A549 (cell line): ENCODE results near the gene GPR78. TPM values are rescaled to one million over a fixed set of nuclear protein-coding genes. Genes with fewer than 3 reads are reported as not detected.
A peak's percentile ranks its signal among the peaks of the same experiment; 100 is the strongest.

Source experiments
- ATAC-seq, 2 experiments: fragments of 200-7000 bp in 1 of 2; fragments of >200 bp in 1 of 2; cut with Nextera tagmentation in 1 of 2; cut with Tn5 transposase in 1 of 2; 3 replicates each; pipeline versions ENCODE4 v1.8.0 to v1.9.1; 2018 to 2020; ENCODE audit warnings: mild to moderate bottlenecking in 1 of 2, moderate library complexity in 1 of 2
- CTCF ChIA-PET: fragments of 300-600 bp; sonication (Branson Sonifier 250); formaldehyde crosslinking; extraction: SDS; loops from one replicate; lab custom pipeline; 2021; ENCODE audit warnings: antibody characterized with exemption, inconsistent platforms; lab: Yijun Ruan, JAX
- POLR2A ChIA-PET: fragments of 350-600 bp; formaldehyde crosslinking; extraction: SDS; loops from one replicate; lab custom pipeline; 2021; ENCODE audit warnings: antibody characterized with exemption, inconsistent platforms; lab: Yijun Ruan, JAX
- DNase-seq, 2 experiments: peaks; one replicate each; pipeline versions ENCODE4 v3.0.0 to v3.0.0-alpha.2; 2011 to 2016; ENCODE audit warnings: low read depth in 1 of 2, low spot score in 1 of 2
- FAIRE-seq: peaks from 2 replicates; lab custom pipeline; 2011; peaks lifted over from hg19 to GRCh38; lab: Jason Lieb, UNC
- H3K27ac ChIP-seq, 2 experiments: fragments of >200 bp; sonication (Bioruptor Twin); formaldehyde crosslinking; 3 replicates each; pipeline ENCODE4 v1.5.1; 2016 to 2017
- H3K4me1 ChIP-seq: fragments of >200 bp; sonication (Bioruptor Twin); formaldehyde crosslinking; 3 replicates; pipeline ENCODE4 v1.6.1; 2016
- H3K4me2 ChIP-seq: fragments of >200 bp; sonication (Bioruptor Twin); formaldehyde crosslinking; 3 replicates; pipeline ENCODE4 v1.6.1; 2016
- H3K4me3 ChIP-seq: fragments of >200 bp; sonication (Bioruptor Twin); formaldehyde crosslinking; 3 replicates; pipeline ENCODE4 v1.5.1; 2016
- H3K9me3 ChIP-seq: fragments of >200 bp; sonication (Bioruptor Twin); formaldehyde crosslinking; 3 replicates; pipeline ENCODE4 v1.6.1; 2016
- BHLHE40 ChIP-seq: IDR thresholded peaks from 2 replicates; pipeline ENCODE4 v1.6.1; 2012; ENCODE audit warnings: low read depth, low read length, inconsistent platforms
- CEBPB ChIP-seq, 2 experiments: fragments of >200 bp in 1 of 2; sonication (Bioruptor Twin) in 1 of 2; formaldehyde crosslinking in 1 of 2; IDR thresholded peaks; 2 replicates each; pipeline ENCODE4 v1.6.1; 2012 to 2016
- CHD4 ChIP-seq: fragments of 200-600 bp; sonication (generic); IDR thresholded peaks from 2 replicates; pipeline ENCODE4 v1.6.1; 2016; ENCODE audit warnings: antibody characterized with exemption, mild to moderate bottlenecking, borderline replicate concordance
- EHF ChIP-seq: fragments of 250-450 bp; sonication (Bioruptor Pico); IDR thresholded peaks from 2 replicates; pipeline ENCODE4 v1.5.0; 2020; ENCODE audit warnings: mild to moderate bottlenecking
- EHMT2 ChIP-seq: fragments of 200-600 bp; sonication (generic); IDR thresholded peaks from 2 replicates; pipeline ENCODE4 v1.6.1; 2016; ENCODE audit warnings: antibody characterized with exemption, low read depth, mild to moderate bottlenecking, moderate library complexity
- ELK1 ChIP-seq: fragments of 150-350 bp; IDR thresholded peaks from 2 replicates; pipeline ENCODE4 v1.6.1; 2014; ENCODE audit warnings: low read depth, mild to moderate bottlenecking, low read length
- EP300 ChIP-seq, 2 experiments: fragments of >200 bp; sonication (Bioruptor Twin); formaldehyde crosslinking; IDR thresholded peaks; 2 replicates in 1 of 2; 3 replicates in 1 of 2; pipeline ENCODE4 v1.6.1; 2016 to 2017
- ESRRA ChIP-seq: fragments of 150-350 bp; IDR thresholded peaks from 2 replicates; pipeline ENCODE4 v1.6.1; 2014; ENCODE audit warnings: mild to moderate bottlenecking, low read length, borderline replicate concordance
- FOSB ChIP-seq: fragments of 250-450 bp; sonication (Bioruptor Pico); IDR thresholded peaks from 2 replicates; pipeline ENCODE4 v1.5.0; 2020; ENCODE audit warnings: mild to moderate bottlenecking, moderate library complexity
- FOXS1 ChIP-seq: fragments of 250-450 bp; sonication (Bioruptor Pico); IDR thresholded peaks from 2 replicates; pipeline ENCODE4 v1.5.0; 2020; ENCODE audit warnings: mild to moderate bottlenecking, moderate library complexity
- HMGXB4 ChIP-seq: fragments of 250-450 bp; sonication (Bioruptor Pico); IDR thresholded peaks from 2 replicates; pipeline ENCODE4 v1.5.0; 2021; ENCODE audit warnings: mild to moderate bottlenecking, moderate library complexity, borderline replicate concordance
- HOXB13 ChIP-seq: fragments of 250-450 bp; sonication (Bioruptor Pico); IDR thresholded peaks from 2 replicates; pipeline ENCODE4 v1.5.0; 2020; ENCODE audit warnings: low read depth, mild to moderate bottlenecking, moderate library complexity
- KDM5A ChIP-seq: fragments of 200-600 bp; sonication (generic); IDR thresholded peaks from 2 replicates; pipeline ENCODE4 v1.6.1; 2016; ENCODE audit warnings: antibody characterized with exemption, mild to moderate bottlenecking
- MAFK ChIP-seq: fragments of 450-650 bp; IDR thresholded peaks from 2 replicates; pipeline ENCODE4 v1.6.1; 2014; ENCODE audit not compliant: partially characterized antibody
- MAZ ChIP-seq: fragments of 150-350 bp; IDR thresholded peaks from 2 replicates; pipeline ENCODE4 v1.6.1; 2014; ENCODE audit warnings: antibody characterized with exemption, low read depth, low read length, borderline replicate concordance
- NFE2L2 ChIP-seq: fragments of 150-350 bp; conservative IDR thresholded peaks from 2 replicates; pipeline ENCODE4 v1.6.1; 2014; ENCODE audit warnings: low read length
- PHF8 ChIP-seq: fragments of 200-600 bp; sonication (generic); IDR thresholded peaks from 2 replicates; pipeline ENCODE4 v1.6.1; 2016; ENCODE audit warnings: low read depth, mild to moderate bottlenecking, antibody characterized with exemption, moderate library complexity, borderline replicate concordance
- RAD21 ChIP-seq, 2 experiments: fragments of >200 bp in 1 of 2; sonication (Bioruptor Twin) in 1 of 2; formaldehyde crosslinking in 1 of 2; IDR thresholded peaks in 1 of 2; conservative IDR thresholded peaks in 1 of 2; 2 replicates in 1 of 2; 3 replicates in 1 of 2; pipeline ENCODE4 v1.6.1; 2012 to 2018; ENCODE audit warnings: inconsistent platforms in 1 of 2
- RCOR1 ChIP-seq: fragments of 150-350 bp; IDR thresholded peaks from 2 replicates; pipeline ENCODE4 v1.6.1; 2014; ENCODE audit warnings: antibody characterized with exemption, low read length, low read depth
- REST ChIP-seq: fragments of 200-600 bp; sonication (generic); IDR thresholded peaks from 2 replicates; pipeline ENCODE4 v1.6.1; 2016; ENCODE audit warnings: antibody characterized with exemption, mild to moderate bottlenecking, moderate library complexity
- RFX5 ChIP-seq: fragments of 450-650 bp; IDR thresholded peaks from 2 replicates; pipeline ENCODE4 v1.7.1; 2014; ENCODE audit warnings: antibody characterized with exemption, mild to moderate bottlenecking, moderate library complexity
- TP53 ChIP-seq: fragments of 250-450 bp; sonication (Bioruptor Pico); IDR thresholded peaks from 2 replicates; pipeline ENCODE4 v1.5.0; 2021; ENCODE audit warnings: mild to moderate bottlenecking, moderate library complexity
- USF2 ChIP-seq: fragments of 450-650 bp; IDR thresholded peaks from 2 replicates; pipeline ENCODE4 v1.6.1; 2014; ENCODE audit warnings: antibody characterized with exemption
- ZC3H11A ChIP-seq: fragments of 450-650 bp; IDR thresholded peaks from 2 replicates; pipeline ENCODE4 v1.6.1; 2014; ENCODE audit warnings: antibody characterized with exemption, mild to moderate bottlenecking
- ZFP36 ChIP-seq: fragments of 450-650 bp; IDR thresholded peaks from 2 replicates; pipeline ENCODE4 v1.6.1; 2014; ENCODE audit warnings: borderline replicate concordance; ENCODE audit not compliant: partially characterized antibody
- ZSCAN20 ChIP-seq: fragments of 250-450 bp; sonication (Bioruptor Pico); IDR thresholded peaks from 2 replicates; pipeline ENCODE4 v1.8.0; 2022; ENCODE audit warnings: mild to moderate bottlenecking, moderate library complexity
- WGBS: methylation state at CpG from one replicate; pipeline ENCODE4 v1.1.6; 2017; ENCODE audit errors: missing lambda C conversion rate; 5-methylcytosine and 5-hydroxymethylcytosine counted together
- polyA plus RNA-seq, 4 experiments: library from polyadenylated mRNA; depleted of rRNA in 3 of 4; stranded (reverse); fragments of >200 nt; fragmentation: RNase III in 1 of 4; extraction: RNeasy Plus Mini Kit Qiagen cat#74134 plus additional on column Dnase treatment in 1 of 4; gene quantifications; 2 replicates in 3 of 4; 3 replicates in 1 of 4; pipeline ENCODE4 v1.2.3, GENCODE V29; 2011 to 2017

The GPR78 gene
- polyA plus RNA-seq, 2 of the 4 experiments (the other 2 are of a cell fraction): 0.09 TPM; not detected in 1

- ChIA-PET CTCF (interaction anchor here (0.7 to 2.6 kb wide), 9 partner anchors 9 to 126 kb away, joined by 3 to 15 read pairs (median 4); no protein-coding TSS in a partner anchor), POLR2A (no interaction called here)
- no peak overlapping the region; the same call in 2 of the 3 replicates for H3K4me3 ChIP-seq
- H3K4me1 ChIP-seq: no peaks in the 10 kb centered on the region
- ATAC-seq: no peak; a peak in 1 of 6 replicates
- no peaks in the 10 kb centered on the region for H3K9me3 ChIP-seq
- peak overlapping the region; percentile 60 for H3K4me2 ChIP-seq
- DNase-seq: no peak
- no peak for FAIRE-seq
- TF ChIP-seq USF2 (no peak), RFX5 (no peak), MAFK (no peak), KDM5A (no peak), FOXS1 (CRISPR knock-in tag) (no peak), NFE2L2 (no peak), TP53 (no peak), PHF8 (no peak), HMGXB4 (CRISPR knock-in tag) (no peak)
- 41% methylated on average over 20 of the region's 24 CpGs for WGBS
- H3K27ac ChIP-seq: no peak overlapping the region; a peak in 1 of 6 replicates
Measured at GRCh38 chr4:8593264-8594096, 13.3 kb downstream of the GPR78 start.

- CTCF ChIA-PET: interaction anchor here (0.7 to 2.6 kb wide), 13 partner anchors 10 to 166 kb away, joined by 3 to 15 read pairs (median 4); no protein-coding TSS in a partner anchor
- DNase-seq: peak; percentile 70 to 77
- no peak for FAIRE-seq
- WGBS: 35% methylated on average over 16 of the region's 24 CpGs
- Histone ChIP-seq H3K4me3 (no peak overlapping the region), H3K4me1 (no peaks in the 10 kb centered on the region), H3K9me3 (no peaks in the 10 kb centered on the region), H3K4me2 (no peak overlapping the region), H3K27ac (no peak overlapping the region)
- ATAC-seq: peak; percentile 51 to 83; a peak in 5 of 6 replicates
- POLR2A ChIA-PET: no interaction called here
- TF ChIP-seq FOSB (CRISPR knock-in tag) (no peak), RAD21 (conservative IDR thresholded peaks at IDR 0.05 in 1 of 2, IDR thresholded peaks at IDR 0.05 in 1 of 2) (peak; percentile 72 to 75), EHF (CRISPR knock-in tag) (no peak), BHLHE40 (no peak), ZFP36 (peak; percentile 57), ZC3H11A (no peak), CEBPB (IDR thresholded peaks at IDR 0.05) (peak; percentile 85 to 91), ELK1 (no peak), CHD4 (no peak), EHMT2 (no peak), MAZ (no peak), ZSCAN20 (no peak), RCOR1 (no peak), ESRRA (no peak), KDM5A (no peak), PHF8 (no peak), EP300 (IDR thresholded peaks at IDR 0.05) (no peak), FOXS1 (CRISPR knock-in tag) (no peak), REST (0 out of 2 replicates have a peak, but pooled peaks have one; percentile 27), HOXB13 (CRISPR knock-in tag) (no peak)
Measured at GRCh38 chr4:8594097-8595038, 14.2 kb downstream of the GPR78 start.
